Measurements from ENCODE around the gene HCK. TPM values are rescaled to one million over a fixed set of nuclear protein-coding genes. Genes with fewer than 3 reads are reported as not detected.

Gene HCK
- total RNA-seq, 1 donor from 2014 or later = 49.0 TPM

DNA sequence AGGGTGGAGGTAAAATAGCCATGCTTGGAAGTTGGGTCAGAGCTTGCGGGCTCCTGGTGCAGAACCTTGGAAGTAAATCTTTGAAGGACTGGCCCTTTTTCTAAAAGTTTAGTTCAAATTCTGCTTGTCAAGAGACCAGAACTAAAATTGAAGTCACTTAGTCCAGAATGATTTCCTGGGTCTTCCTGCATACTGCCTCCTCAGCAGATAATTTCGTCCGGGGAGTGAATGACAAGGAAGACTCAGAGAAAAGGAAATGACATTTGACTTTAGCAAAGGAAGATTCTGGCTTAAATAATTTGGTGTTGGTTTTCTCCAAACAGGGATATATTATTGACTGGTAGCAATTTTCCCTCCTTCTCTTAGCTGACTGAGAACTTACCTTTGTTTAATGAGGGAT lies 58.7 kb downstream of the HCK start:
- TF ChIP-seq, protein P1, sequence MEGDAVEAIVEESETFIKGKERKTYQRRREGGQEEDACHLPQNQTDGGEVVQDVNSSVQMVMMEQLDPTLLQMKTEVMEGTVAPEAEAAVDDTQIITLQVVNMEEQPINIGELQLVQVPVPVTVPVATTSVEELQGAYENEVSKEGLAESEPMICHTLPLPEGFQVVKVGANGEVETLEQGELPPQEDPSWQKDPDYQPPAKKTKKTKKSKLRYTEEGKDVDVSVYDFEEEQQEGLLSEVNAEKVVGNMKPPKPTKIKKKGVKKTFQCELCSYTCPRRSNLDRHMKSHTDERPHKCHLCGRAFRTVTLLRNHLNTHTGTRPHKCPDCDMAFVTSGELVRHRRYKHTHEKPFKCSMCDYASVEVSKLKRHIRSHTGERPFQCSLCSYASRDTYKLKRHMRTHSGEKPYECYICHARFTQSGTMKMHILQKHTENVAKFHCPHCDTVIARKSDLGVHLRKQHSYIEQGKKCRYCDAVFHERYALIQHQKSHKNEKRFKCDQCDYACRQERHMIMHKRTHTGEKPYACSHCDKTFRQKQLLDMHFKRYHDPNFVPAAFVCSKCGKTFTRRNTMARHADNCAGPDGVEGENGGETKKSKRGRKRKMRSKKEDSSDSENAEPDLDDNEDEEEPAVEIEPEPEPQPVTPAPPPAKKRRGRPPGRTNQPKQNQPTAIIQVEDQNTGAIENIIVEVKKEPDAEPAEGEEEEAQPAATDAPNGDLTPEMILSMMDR (IDR thresholded peaks at IDR 0.05) = no peak
- Histone ChIP-seq H3K36me3 (peaks cover 9% of the 10 kb centered on the region), H3K4me1 (peaks cover 30% of the 10 kb centered on the region), H3K4me3 (peak overlapping the region; percentile 99), H3K9me3 (no peaks in the 10 kb centered on the region), H3K27ac (no peak overlapping the region), H3K27me3 (no peaks in the 10 kb centered on the region)
- intact Hi-C loops (cut with DNase I) = no loop called here
- DNase-seq (no peak), ATAC-seq (no peak)

DNA sequence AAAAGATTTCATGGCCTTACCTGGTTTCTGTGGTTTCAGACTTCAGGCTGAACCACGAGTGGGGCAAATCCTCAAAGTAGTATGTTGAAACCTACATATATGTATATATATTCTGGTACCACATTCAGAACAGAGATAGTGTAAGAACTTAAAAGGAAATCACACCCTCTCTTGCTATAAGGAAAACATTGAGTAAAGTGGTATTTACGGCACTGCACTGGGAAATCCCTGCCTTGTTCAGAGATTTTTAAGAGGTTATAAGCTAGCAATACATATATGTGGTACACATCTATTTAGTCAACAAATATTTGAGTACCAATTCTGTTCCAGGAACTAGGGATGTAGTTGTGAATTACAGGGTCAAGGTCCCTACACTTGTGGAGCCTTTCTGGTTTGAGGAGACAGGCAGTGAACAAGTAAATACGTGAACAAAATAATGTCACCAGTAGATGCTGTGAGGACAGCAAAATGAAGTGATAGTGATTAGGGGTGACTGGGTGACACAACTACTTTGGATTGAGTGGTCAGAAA lies 59.2 kb downstream of the HCK start:
- H3K4me3 ChIP-seq = no peak overlapping the region
- H3K27me3 ChIP-seq = no peaks in the 10 kb centered on the region
- ATAC-seq (no peak), DNase-seq (no peak)
- peaks cover 9% of the 10 kb centered on the region for H3K36me3 ChIP-seq
- H3K4me1 ChIP-seq = peaks cover 30% of the 10 kb centered on the region
- H3K9me3 ChIP-seq = no peaks in the 10 kb centered on the region
- TF ChIP-seq, protein P1 (IDR thresholded peaks at IDR 0.05) = no peak
- no peak overlapping the region for H3K27ac ChIP-seq
- intact Hi-C loops (cut with DNase I) = no loop called here

DNA sequence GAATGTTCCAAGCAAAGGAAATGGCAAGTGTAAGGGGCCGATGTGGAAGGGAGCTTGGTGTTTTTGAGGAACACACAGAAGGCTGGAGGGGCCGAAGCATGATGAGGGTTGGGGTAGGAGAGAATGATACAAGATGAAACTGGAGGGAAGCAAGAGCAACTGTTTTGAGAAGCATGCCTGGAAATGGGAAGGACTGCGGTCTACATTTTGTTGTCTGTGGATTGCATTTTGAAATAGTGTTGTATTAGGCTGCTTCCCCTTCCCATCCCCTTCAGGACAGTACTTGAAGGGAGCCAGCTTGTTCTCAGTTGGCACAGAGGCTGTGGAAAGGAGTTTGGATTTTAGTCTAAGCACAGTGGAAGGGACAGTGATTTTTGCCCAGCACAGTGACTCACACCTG lies 59.7 kb downstream of the HCK start:
- Histone ChIP-seq H3K36me3 (peaks cover 9% of the 10 kb centered on the region), H3K4me3 (no peak overlapping the region), H3K9me3 (no peaks in the 10 kb centered on the region), H3K27ac (no peak overlapping the region), H3K4me1 (peaks cover 30% of the 10 kb centered on the region), H3K27me3 (no peaks in the 10 kb centered on the region)
- TF ChIP-seq, protein P1 (IDR thresholded peaks at IDR 0.05) = no peak
- ATAC-seq (peak; percentile 31), DNase-seq (no peak)
- intact Hi-C loops (cut with DNase I) = no loop called here

DNA sequence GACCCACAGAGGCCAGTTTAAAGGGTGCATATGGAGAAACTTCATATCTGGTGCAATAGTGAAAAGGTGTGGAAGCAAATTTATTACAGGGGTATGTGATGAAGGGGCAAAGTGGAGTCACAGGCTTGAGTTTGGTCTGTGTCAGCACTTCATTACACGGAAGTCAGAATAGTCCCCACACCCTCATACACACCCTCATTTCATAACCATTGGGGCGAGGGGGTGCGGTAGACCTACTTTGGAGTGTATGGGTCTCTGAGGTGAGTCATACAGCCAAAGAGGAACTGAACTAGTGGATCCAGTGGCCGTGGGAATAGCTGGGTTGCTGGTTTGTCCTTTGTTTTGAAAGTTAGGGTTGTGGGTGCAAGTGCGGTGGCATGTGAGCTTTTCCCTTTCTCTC lies 60.8 kb downstream of the HCK start:
- H3K4me1 ChIP-seq = peaks cover 40% of the 10 kb centered on the region
- peak; percentile 68 for DNase-seq
- intact Hi-C loops (cut with DNase I) = no loop called here

DNA sequence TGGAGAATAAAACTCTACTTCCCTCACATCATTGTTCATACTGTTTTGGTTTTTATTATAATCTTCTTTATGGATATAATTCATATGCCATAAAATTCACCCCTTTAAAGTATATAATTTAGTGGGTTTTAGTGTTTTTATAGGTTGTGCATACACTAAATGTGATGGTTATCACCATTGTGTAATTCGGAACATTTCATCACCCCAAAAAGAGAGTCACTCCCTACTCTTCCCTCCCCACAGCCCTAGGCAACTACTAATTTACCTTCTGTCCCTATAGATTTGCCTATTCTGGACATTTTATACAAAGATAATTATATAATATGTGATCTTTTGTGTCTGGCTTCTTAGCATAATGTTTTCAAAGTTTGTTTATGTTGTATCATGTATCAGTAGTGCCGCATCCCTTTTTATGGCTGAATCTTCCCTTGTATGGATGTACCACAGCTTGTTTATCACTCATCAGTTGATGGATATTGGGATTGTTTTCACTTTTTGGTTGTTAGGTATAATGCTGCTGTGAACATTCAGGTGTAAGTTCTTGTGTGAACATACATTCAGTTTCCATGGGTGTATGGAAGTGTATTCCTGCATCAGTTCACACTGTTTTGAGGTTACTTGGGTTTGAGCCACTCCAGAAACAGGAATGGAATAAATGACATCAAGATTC lies 61.7 kb downstream of the HCK start:
- intact Hi-C loops (cut with DNase I) = no loop called here
- peaks cover 40% of the 10 kb centered on the region for H3K4me1 ChIP-seq
- TF ChIP-seq, protein P1 (IDR thresholded peaks at IDR 0.05) = no peak
- DNase-seq (no peak), ATAC-seq (no peak)
- no peak overlapping the region for H3K27ac ChIP-seq
- H3K36me3 ChIP-seq = peaks cover 9% of the 10 kb centered on the region
- no peaks in the 10 kb centered on the region for H3K9me3 ChIP-seq
- no peaks in the 10 kb centered on the region for H3K27me3 ChIP-seq
- no peak overlapping the region for H3K4me3 ChIP-seq

More for the DNA sequence above, 60.8 kb downstream of the HCK start:
- H3K9me3 ChIP-seq = no peaks in the 10 kb centered on the region
- peaks cover 9% of the 10 kb centered on the region for H3K36me3 ChIP-seq
- peak; percentile 82 for ATAC-seq
- H3K27me3 ChIP-seq = no peaks in the 10 kb centered on the region
- no peak overlapping the region for H3K27ac ChIP-seq
- H3K4me3 ChIP-seq = no peak overlapping the region
- TF ChIP-seq, protein P1 (IDR thresholded peaks at IDR 0.05) = no peak
